GM12878 (cell line): ENCODE measurements around the gene CAPN7. TPM values are rescaled to one million over a fixed set of nuclear protein-coding genes. Genes with fewer than 3 reads are reported as not detected.

Experiments used
- ATF7 ChIP-seq: fragments of 450-650 bp; IDR thresholded peaks from 2 replicates; pipeline ENCODE4 v1.6.1; 2016; ENCODE audit warnings: low read depth, mild to moderate bottlenecking
- BCL3 ChIP-seq: IDR thresholded peaks from 2 replicates; pipeline ENCODE4 v1.6.1; 2011; ENCODE audit warnings: borderline replicate concordance, low read depth, mild to moderate bottlenecking, moderate library complexity, low read length; ENCODE audit not compliant: insufficient read depth, poor library complexity, severe bottlenecking
- BRCA1 ChIP-seq: IDR thresholded peaks from 2 replicates; pipeline ENCODE4 v1.6.1; 2011; ENCODE audit warnings: low read depth, low read length, improper control_type of control experiment
- CBX5 ChIP-seq: sonication (generic); IDR thresholded peaks from 2 replicates; pipeline ENCODE4 v1.6.1; 2016; ENCODE audit warnings: low read depth, moderate library complexity, mild to moderate bottlenecking, inconsistent platforms
- FOXK2 ChIP-seq: fragments of 450-650 bp; IDR thresholded peaks from 2 replicates; pipeline ENCODE4 v1.6.1; 2017; ENCODE audit warnings: mild to moderate bottlenecking, moderate library complexity
- GATAD2B ChIP-seq: fragments of 450-650 bp; conservative IDR thresholded peaks from 2 replicates; pipeline ENCODE4 v1.6.1; 2017; ENCODE audit warnings: low read depth, mild to moderate bottlenecking, moderate library complexity
- KAT2A ChIP-seq: conservative IDR thresholded peaks from 2 replicates; pipeline ENCODE4 v1.6.1; 2011; ENCODE audit warnings: low read depth, low read length; ENCODE audit not compliant: control insufficient read depth
- KDM1A ChIP-seq: fragments of 200-600 bp; sonication (generic); IDR thresholded peaks from 2 replicates; pipeline ENCODE4 v1.6.1; 2016; ENCODE audit warnings: borderline replicate concordance
- MEF2B ChIP-seq: fragments of 450-650 bp; IDR thresholded peaks from 2 replicates; pipeline ENCODE4 v1.6.1; 2018; ENCODE audit warnings: mild to moderate bottlenecking, moderate library complexity; ENCODE audit not compliant: partially characterized antibody, poor library complexity, severe bottlenecking
- MTA3 ChIP-seq: IDR thresholded peaks from 2 replicates; pipeline ENCODE4 v1.6.1; 2012; ENCODE audit warnings: low read length, inconsistent platforms, borderline replicate concordance
- NFXL1 ChIP-seq: fragments of 450-650 bp; IDR thresholded peaks from 2 replicates; pipeline ENCODE4 v1.6.1; 2017; ENCODE audit warnings: antibody characterized with exemption, mild to moderate bottlenecking, borderline replicate concordance
- NKRF ChIP-seq: fragments of 450-650 bp; conservative IDR thresholded peaks from 2 replicates; pipeline ENCODE4 v1.6.1; 2017; ENCODE audit warnings: mild to moderate bottlenecking, moderate library complexity
- NR2C1 ChIP-seq: fragments of 450-650 bp; IDR thresholded peaks from 2 replicates; pipeline ENCODE4 v1.6.1; 2017; ENCODE audit warnings: antibody characterized with exemption, mild to moderate bottlenecking, moderate library complexity
- PML ChIP-seq: IDR thresholded peaks from 2 replicates; pipeline ENCODE4 v1.6.1; 2012; ENCODE audit warnings: low read length, inconsistent platforms
- RCOR1 ChIP-seq: conservative IDR thresholded peaks from 2 replicates; pipeline ENCODE4 v1.6.1; 2012; ENCODE audit warnings: low read depth, low read length, improper control_type of control experiment
- RELA ChIP-seq: fragments of 450-650 bp; IDR thresholded peaks from 2 replicates; pipeline ENCODE4 v1.8.0; 2014; ENCODE audit warnings: borderline replicate concordance; ENCODE audit not compliant: partially characterized antibody
- SIN3A ChIP-seq: IDR thresholded peaks from 2 replicates; pipeline ENCODE4 v1.6.1; 2012; ENCODE audit warnings: low read depth, low read length, improper control_type of control experiment
- SMC3 ChIP-seq: IDR thresholded peaks from 2 replicates; pipeline ENCODE4 v1.6.1; 2011; ENCODE audit warnings: low read length, improper control_type of control experiment, borderline replicate concordance
- STAT1 ChIP-seq: fragments of 450-650 bp; conservative IDR thresholded peaks from 2 replicates; pipeline ENCODE4 v1.6.1; 2014; ENCODE audit warnings: antibody characterized with exemption, mild to moderate bottlenecking
- YBX1 ChIP-seq: fragments of 450-650 bp; IDR thresholded peaks from 2 replicates; pipeline ENCODE4 v1.6.1; 2016; ENCODE audit warnings: antibody characterized with exemption
- ZBED1 ChIP-seq: IDR thresholded peaks from 2 replicates; pipeline ENCODE4 v1.6.1; 2016; ENCODE audit warnings: borderline replicate concordance
- ZNF384 ChIP-seq: IDR thresholded peaks from 2 replicates; pipeline ENCODE4 v1.6.1; 2012; ENCODE audit warnings: low read depth, mild to moderate bottlenecking, low read length, improper control_type of control experiment, borderline replicate concordance
- polyA plus RNA-seq, 11 experiments: library from polyadenylated mRNA; depleted of rRNA in 4 of 11; unstranded in 6 of 11; stranded (reverse) in 5 of 11; fragments of >200 nt; fragmentation: Nextera tagmentation in 4 of 11; fragmentation: Illumina TruSeq in 1 of 11; extraction: Ambion mirVana in 4 of 11; extraction: Trizol in 1 of 11; gene quantifications; 1 replicate in 1 of 11; 2 replicates in 10 of 11; pipeline versions ENCODE4 v1.2.1 to v1.2.3, GENCODE V29; 2011 to 2016; ENCODE audit warnings: inconsistent platforms in 2 of 11, missing spikeins in 2 of 11, low read depth in 1 of 11
- total RNA-seq, 4 experiments: library from RNA; depleted of rRNA in 3 of 4; stranded (reverse); fragments of >200 nt in 3 of 4; fragmentation: Illumina TruSeq in 1 of 4; extraction: Trizol in 1 of 4; gene quantifications; 2 replicates each; pipeline versions ENCODE4 v1.2.1 to v1.2.3, GENCODE V29; 2013 to 2021
- TF ChIP-seq, protein P1 (sequence below): fragments of 450-650 bp; IDR thresholded peaks from 2 replicates; pipeline ENCODE4 v1.6.1; 2017; ENCODE audit warnings: antibody characterized with exemption, mild to moderate bottlenecking, moderate library complexity
- TF ChIP-seq, protein P2 (sequence below): IDR thresholded peaks from 2 replicates; pipeline ENCODE4 v1.6.1; 2011; ENCODE audit warnings: mild to moderate bottlenecking, low read depth, low read length, moderate library complexity; ENCODE audit not compliant: insufficient replicate concordance

Gene CAPN7
- total and polyA plus RNA-seq, 10 of the 15 experiments (the other 5 are each of a cell fraction or from before 2014, with no cell fraction given), result 5.3 to 27.0 (median 18.2) TPM

DNA sequence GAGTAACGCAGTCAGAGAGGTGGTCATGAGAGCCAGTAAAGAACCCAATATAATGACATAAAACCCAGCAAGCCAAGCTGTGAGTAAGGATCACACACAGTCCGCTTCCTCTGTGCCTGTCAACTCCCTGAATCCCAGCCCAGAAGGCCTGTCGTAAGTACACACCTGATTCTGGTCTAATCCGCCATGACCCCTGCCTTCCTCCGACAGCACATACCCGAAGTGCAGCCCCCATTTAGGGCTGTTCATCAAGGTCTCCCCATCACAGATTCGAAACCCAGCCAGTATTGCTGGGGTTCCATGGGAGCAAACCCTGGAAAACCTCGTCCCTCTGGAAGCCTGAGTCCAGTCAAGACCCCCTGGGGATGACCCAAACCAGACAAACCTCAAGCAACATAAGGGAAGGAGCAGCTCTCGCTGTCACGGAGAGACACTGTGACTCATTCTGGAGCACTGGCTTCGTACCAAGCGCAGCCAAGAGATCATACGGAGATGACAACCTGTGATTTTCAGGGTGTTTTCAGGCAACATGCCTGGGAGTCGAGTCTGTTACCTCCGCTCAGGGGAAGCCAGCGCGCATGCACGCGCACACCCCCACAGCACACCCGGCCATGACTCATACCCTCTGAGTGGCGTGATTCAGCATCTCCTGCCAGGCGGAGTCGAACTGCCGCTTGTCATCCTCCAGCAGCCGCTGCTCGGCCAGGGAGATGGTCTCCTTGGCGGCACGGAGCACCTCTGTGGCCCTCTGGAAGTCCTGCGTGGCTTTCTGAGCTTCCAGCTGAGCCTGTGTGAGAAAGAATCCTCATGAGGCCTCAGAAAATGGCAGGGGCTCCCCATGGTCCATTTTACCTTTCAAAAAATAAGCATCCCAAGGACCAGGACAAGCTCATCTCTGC lies 63.3 kb downstream of the CAPN7 start (continued):
- TF ChIP-seq, protein P1, sequence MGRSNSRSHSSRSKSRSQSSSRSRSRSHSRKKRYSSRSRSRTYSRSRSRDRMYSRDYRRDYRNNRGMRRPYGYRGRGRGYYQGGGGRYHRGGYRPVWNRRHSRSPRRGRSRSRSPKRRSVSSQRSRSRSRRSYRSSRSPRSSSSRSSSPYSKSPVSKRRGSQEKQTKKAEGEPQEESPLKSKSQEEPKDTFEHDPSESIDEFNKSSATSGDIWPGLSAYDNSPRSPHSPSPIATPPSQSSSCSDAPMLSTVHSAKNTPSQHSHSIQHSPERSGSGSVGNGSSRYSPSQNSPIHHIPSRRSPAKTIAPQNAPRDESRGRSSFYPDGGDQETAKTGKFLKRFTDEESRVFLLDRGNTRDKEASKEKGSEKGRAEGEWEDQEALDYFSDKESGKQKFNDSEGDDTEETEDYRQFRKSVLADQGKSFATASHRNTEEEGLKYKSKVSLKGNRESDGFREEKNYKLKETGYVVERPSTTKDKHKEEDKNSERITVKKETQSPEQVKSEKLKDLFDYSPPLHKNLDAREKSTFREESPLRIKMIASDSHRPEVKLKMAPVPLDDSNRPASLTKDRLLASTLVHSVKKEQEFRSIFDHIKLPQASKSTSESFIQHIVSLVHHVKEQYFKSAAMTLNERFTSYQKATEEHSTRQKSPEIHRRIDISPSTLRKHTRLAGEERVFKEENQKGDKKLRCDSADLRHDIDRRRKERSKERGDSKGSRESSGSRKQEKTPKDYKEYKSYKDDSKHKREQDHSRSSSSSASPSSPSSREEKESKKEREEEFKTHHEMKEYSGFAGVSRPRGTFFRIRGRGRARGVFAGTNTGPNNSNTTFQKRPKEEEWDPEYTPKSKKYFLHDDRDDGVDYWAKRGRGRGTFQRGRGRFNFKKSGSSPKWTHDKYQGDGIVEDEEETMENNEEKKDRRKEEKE, result no peak
- TF ChIP-seq NR2C1 (no peak), STAT1 (no peak), MTA3 (no peak), BCL3 (no peak), ATF7 (no peak), RELA (no peak), RCOR1 (no peak), SMC3 (peak; percentile 4; the same call in 1 of the 2 replicates), KDM1A (no peak), FOXK2 (no peak), ZNF384 (no peak), ZBED1 (no peak), KAT2A (no peak), MEF2B (no peak), BRCA1 (no peak), GATAD2B (no peak), NKRF (no peak), PML (no peak), SIN3A (no peak), CBX5 (no peak), NFXL1 (no peak), YBX1 (no peak)
- TF ChIP-seq, protein P2, sequence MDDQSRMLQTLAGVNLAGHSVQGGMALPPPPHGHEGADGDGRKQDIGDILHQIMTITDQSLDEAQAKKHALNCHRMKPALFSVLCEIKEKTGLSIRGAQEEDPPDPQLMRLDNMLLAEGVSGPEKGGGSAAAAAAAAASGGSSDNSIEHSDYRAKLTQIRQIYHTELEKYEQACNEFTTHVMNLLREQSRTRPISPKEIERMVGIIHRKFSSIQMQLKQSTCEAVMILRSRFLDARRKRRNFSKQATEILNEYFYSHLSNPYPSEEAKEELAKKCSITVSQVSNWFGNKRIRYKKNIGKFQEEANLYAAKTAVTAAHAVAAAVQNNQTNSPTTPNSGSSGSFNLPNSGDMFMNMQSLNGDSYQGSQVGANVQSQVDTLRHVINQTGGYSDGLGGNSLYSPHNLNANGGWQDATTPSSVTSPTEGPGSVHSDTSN, result no peak
